GM20431 (cell line): Measurements from ENCODE around the gene GDPGP1.
"Not testable (repeated sequence)": the region's sequence is repeated elsewhere in the genome, so short reads cannot be mapped to it uniquely, and the experiment has no call there.

Experiments
- in situ Hi-C: fragments of 300-500 bp; cut with MseI, MboI; formaldehyde crosslinking; loops from one replicate; pipeline ENCODE4 v1.15.0; 2020; ENCODE audit warnings: low sequenced_read_pairs; ENCODE audit not compliant: unreplicated experiment

GDPGP1 gene

GRCh38 chr15:90234096-90234988 lies at the start of gene GDPGP1:
Gene GDPGP1, plus strand, starts transcription at chr15:90234209. Its CDS starts 6,700 bp downstream, at chr15:90240909.
- in situ Hi-C loops, result no loop called here

GRCh38 chr15:90184786-90185704 lies 49.0 kb upstream of the GDPGP1 start:
- in situ Hi-C loops, result no loop called here

GRCh38 chr15:90187257-90187868 lies 46.6 kb upstream of the GDPGP1 start:
- in situ Hi-C loops, result no loop called here

GRCh38 chr15:90188065-90188464 lies 45.9 kb upstream of the GDPGP1 start:
- in situ Hi-C loops, result not testable (repeated sequence)

- in situ Hi-C loops, result no loop called here
These were observed 44.9 kb upstream of the GDPGP1 start for GRCh38 chr15:90188914-90189748.

- in situ Hi-C loops, result no loop called here
These were observed 44.1 kb upstream of the GDPGP1 start for GRCh38 chr15:90189781-90190467.

- in situ Hi-C loops, result no loop called here
These were observed 43.2 kb upstream of the GDPGP1 start for GRCh38 chr15:90190606-90191343.

GRCh38 chr15:90191344-90191687 lies 42.7 kb upstream of the GDPGP1 start:
- in situ Hi-C loops, result no loop called here

- in situ Hi-C loops, result no loop called here
These were observed 42.1 kb upstream of the GDPGP1 start for GRCh38 chr15:90191794-90192509.

- in situ Hi-C loops, result no loop called here
These were observed 40.8 kb upstream of the GDPGP1 start for GRCh38 chr15:90192961-90193786.

GRCh38 chr15:90194655-90195054 lies 39.4 kb upstream of the GDPGP1 start:
- in situ Hi-C loops, result no loop called here

GRCh38 chr15:90200534-90201129 lies 33.4 kb upstream of the GDPGP1 start:
- in situ Hi-C loops, result no loop called here

- in situ Hi-C loops, result no loop called here
These were observed 32.7 kb upstream of the GDPGP1 start, which contains the start of gene SEMA4B for GRCh38 chr15:90201130-90201943. Gene SEMA4B, plus strand, starts transcription at chr15:90201330. Its CDS starts 249 bp downstream, at chr15:90201579.

GRCh38 chr15:90201944-90202375 lies 32.0 kb upstream of the GDPGP1 start:
- in situ Hi-C loops, result no loop called here

- in situ Hi-C loops, result no loop called here
These were observed 31.1 kb upstream of the GDPGP1 start for GRCh38 chr15:90202929-90203328.

GRCh38 chr15:90203473-90203872 lies 30.5 kb upstream of the GDPGP1 start:
- in situ Hi-C loops, result no loop called here
